ENCODE measurements around the gene MORN4.

DNA sequence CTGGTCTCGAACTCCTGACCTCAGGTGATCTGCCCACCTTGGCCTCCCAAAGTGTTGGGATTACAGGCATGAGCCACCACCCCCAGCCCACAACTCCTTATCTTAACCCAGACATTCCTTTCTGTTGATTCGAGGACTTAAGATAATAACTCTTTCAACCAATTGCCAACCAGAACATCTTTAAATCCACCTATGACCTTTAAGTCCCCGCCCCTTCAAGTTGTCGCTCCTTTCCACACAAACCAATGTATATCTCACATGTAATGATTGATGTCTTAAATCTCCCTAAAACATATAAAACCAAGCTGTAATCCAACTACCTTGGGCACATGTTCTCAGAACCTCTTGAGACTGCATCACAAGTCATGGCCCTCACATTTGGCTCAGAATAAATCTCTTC lies 68.5 kb downstream of the MORN4 start:
- no peak for TF ChIP-seq SIN3A (IDR thresholded peaks at IDR 0.05; ENCODE audit: borderline replicate concordance, insufficient read depth, low read length)
- no peak for TF ChIP-seq REST (IDR thresholded peaks at IDR 0.05; ENCODE audit: insufficient read depth in 1 of 2, low read depth in 2 of 2, low read length in 2 of 2)
